MM.1S (cell line): ENCODE data around the gene GRAMD1A.
"Not testable (repeated sequence)": the region's sequence is repeated elsewhere in the genome, so short reads cannot be mapped to it uniquely, and the experiment has no call there.

Experiments
- DNase-seq: peaks from one replicate; pipeline ENCODE4 v3.0.0-alpha.2; 2015
- H2AFZ ChIP-seq: fragments of 300-600 bp; sonication (generic); 2 replicates; pipeline ENCODE4 v1.6.0; 2016; ENCODE audit warnings: antibody characterized with exemption, low read length
- H3F3A ChIP-seq: fragments of 300-600 bp; sonication (generic); 2 replicates; pipeline ENCODE4 v1.6.1; 2016; ENCODE audit warnings: mild to moderate bottlenecking, antibody characterized with exemption, low read length, moderate library complexity, mixed read lengths; ENCODE audit not compliant: insufficient read depth
- H3K27ac ChIP-seq: fragments of 300-600 bp; sonication (generic); 2 replicates; pipeline ENCODE4 v1.5.1; 2016; ENCODE audit warnings: mild to moderate bottlenecking, low read length
- H3K27me3 ChIP-seq: fragments of 300-600 bp; sonication (generic); replicated peaks from 2 replicates; pipeline ENCODE4 v1.6.0; 2016; ENCODE audit warnings: low read length; ENCODE audit not compliant: insufficient read depth
- H3K36me3 ChIP-seq: fragments of 300-600 bp; sonication (generic); replicated peaks from 2 replicates; pipeline ENCODE4 v1.6.1; 2016; ENCODE audit warnings: mild to moderate bottlenecking, low read length, mixed read lengths; ENCODE audit not compliant: insufficient read depth
- H3K4me1 ChIP-seq: fragments of 300-600 bp; sonication (generic); 2 replicates; pipeline ENCODE4 v1.6.1; 2016; ENCODE audit warnings: low read length, mixed read lengths
- H3K4me2 ChIP-seq: fragments of 300-600 bp; sonication (generic); 2 replicates; pipeline ENCODE4 v1.6.0; 2016; ENCODE audit warnings: low read depth, low read length
- H3K4me3 ChIP-seq: fragments of 300-600 bp; sonication (generic); 2 replicates; pipeline ENCODE4 v1.5.1; 2016; ENCODE audit warnings: low read length, mixed read lengths
- H3K79me2 ChIP-seq: fragments of 300-600 bp; sonication (generic); 2 replicates; pipeline ENCODE4 v1.6.1; 2016; ENCODE audit warnings: mixed run types, low read length, mixed read lengths
- H3K9ac ChIP-seq: fragments of 300-600 bp; sonication (generic); 2 replicates; pipeline ENCODE4 v1.6.1; 2016; ENCODE audit warnings: low read length, mixed read lengths
- H3K9me2 ChIP-seq: fragments of 300-600 bp; sonication (generic); replicated peaks from 2 replicates; pipeline ENCODE4 v1.6.1; 2016; ENCODE audit warnings: mild to moderate bottlenecking, low read length, mixed read lengths; ENCODE audit not compliant: insufficient read depth
- H3K9me3 ChIP-seq: fragments of 300-600 bp; sonication (generic); replicated peaks from 2 replicates; pipeline ENCODE4 v1.6.1; 2016; ENCODE audit warnings: mild to moderate bottlenecking, low read length, mixed read lengths; ENCODE audit not compliant: insufficient read depth
- H4K20me1 ChIP-seq: fragments of 300-600 bp; sonication (generic); 2 replicates; pipeline ENCODE4 v1.6.1; 2016; ENCODE audit warnings: mild to moderate bottlenecking, low read length, moderate library complexity, mixed read lengths; ENCODE audit not compliant: insufficient read depth
- CTCF ChIP-seq: fragments of 300-600 bp; sonication (generic); IDR thresholded peaks from 2 replicates; pipeline ENCODE4 v1.5.1; 2016; ENCODE audit warnings: antibody characterized with exemption, low read length, mixed read lengths
- EZH2 ChIP-seq: fragments of 300-600 bp; sonication (generic); optimal IDR thresholded peaks from 2 replicates; pipeline ENCODE3; 2017; ENCODE audit warnings: low read depth, mild to moderate bottlenecking, antibody characterized with exemption, low read length, mixed read lengths
- EZH2phosphoT487 ChIP-seq: fragments of 300-600 bp; sonication (generic); IDR thresholded peaks from 2 replicates; pipeline ENCODE4 v1.6.1; 2018; ENCODE audit warnings: antibody characterized with exemption, low read length

The GRAMD1A gene

GRCh38 chr19:35027009-35027408, 26.9 kb downstream of the GRAMD1A start:
- Histone ChIP-seq H3K9me3 (no peaks in the 10 kb centered on the region), H3F3A (no peaks in the 10 kb centered on the region), H3K79me2 (no peaks in the 10 kb centered on the region), H2AFZ (no peak overlapping the region), H3K4me2 (no peak overlapping the region), H3K9me2 (no peaks in the 10 kb centered on the region), H3K9ac (no peak overlapping the region), H3K4me3 (no peak overlapping the region), H4K20me1 (no peaks in the 10 kb centered on the region), H3K36me3 (no peaks in the 10 kb centered on the region), H3K4me1 (no peaks in the 10 kb centered on the region), H3K27ac (no peak overlapping the region), H3K27me3 (peaks cover 20% of the 10 kb centered on the region)
- DNase-seq, result no peak
- TF ChIP-seq CTCF, result no peak
- TF ChIP-seq EZH2, result no peak
- no peak for TF ChIP-seq EZH2phosphoT487

DNA sequence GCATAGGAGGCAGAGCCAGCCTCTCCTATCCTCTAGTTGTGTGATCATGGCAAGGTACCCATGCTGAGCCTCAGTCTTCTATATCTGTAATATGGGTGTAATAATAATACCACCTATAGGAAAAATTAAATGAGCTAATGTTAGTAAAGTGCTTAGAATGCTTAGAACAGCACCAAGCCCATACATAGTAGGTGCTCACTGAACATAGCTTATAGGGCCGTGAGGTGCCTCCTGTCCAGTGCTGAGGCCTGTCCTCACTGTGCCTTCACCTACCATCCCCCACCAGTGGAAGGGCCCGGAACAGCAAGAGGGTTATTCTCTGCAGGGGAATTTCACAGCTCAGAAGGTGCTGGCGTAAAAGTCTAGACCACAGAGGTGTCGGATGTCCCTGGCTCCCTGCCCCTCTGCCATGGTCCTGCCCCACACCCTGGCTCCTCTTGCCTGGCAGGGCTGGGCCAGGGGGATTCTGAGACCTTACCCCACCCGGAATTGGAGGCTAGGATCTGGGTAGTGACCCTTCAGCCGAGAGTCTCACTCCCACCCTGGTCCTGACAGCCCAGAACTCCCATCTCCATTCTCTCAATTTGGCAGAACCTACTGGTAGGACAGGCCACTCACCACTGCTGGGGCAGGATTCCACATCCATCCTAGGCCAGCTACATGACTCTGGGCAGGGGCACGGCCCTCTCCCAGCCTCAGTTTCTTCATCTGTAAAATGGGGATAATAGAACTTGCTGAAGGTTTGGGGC, 27.9 kb downstream of the GRAMD1A start:
- Histone ChIP-seq H2AFZ (no peak overlapping the region), H3K27ac (no peak overlapping the region), H3K9ac (no peak overlapping the region), H3K4me1 (no peaks in the 10 kb centered on the region), H3K4me2 (no peak overlapping the region), H3K79me2 (no peaks in the 10 kb centered on the region), H3K9me2 (no peaks in the 10 kb centered on the region), H3F3A (no peaks in the 10 kb centered on the region), H3K36me3 (no peaks in the 10 kb centered on the region), H3K9me3 (no peaks in the 10 kb centered on the region), H3K27me3 (peaks cover 30% of the 10 kb centered on the region), H4K20me1 (no peaks in the 10 kb centered on the region), H3K4me3 (no peak overlapping the region)
- no peak for TF ChIP-seq EZH2phosphoT487
- TF ChIP-seq EZH2, result no peak
- TF ChIP-seq CTCF, result no peak
- no peak for DNase-seq

DNA sequence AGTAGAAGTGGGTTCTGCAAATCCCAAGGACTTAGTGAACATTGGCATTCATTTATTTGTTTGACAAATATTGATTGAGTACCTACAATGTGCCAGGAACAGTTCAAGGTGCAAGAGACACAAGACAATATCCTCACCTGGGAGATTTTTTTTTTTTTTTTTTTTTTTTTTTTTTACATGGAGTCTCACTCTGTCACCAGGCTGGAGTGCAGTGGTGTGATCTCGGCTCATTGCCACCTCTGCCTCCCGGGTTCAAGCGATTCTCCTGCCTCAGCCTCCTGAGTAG, 28.4 kb downstream of the GRAMD1A start:
- not testable (repeated sequence) for H2AFZ ChIP-seq, H3K27ac ChIP-seq, H3K4me1 ChIP-seq, H3K9me3 ChIP-seq, H3K4me3 ChIP-seq, DNase-seq, H3K36me3 ChIP-seq, H4K20me1 ChIP-seq, H3K4me2 ChIP-seq, H3F3A ChIP-seq, H3K9ac ChIP-seq, H3K9me2 ChIP-seq, H3K79me2 ChIP-seq
- peaks cover 35% of the 10 kb centered on the region for H3K27me3 ChIP-seq

DNA sequence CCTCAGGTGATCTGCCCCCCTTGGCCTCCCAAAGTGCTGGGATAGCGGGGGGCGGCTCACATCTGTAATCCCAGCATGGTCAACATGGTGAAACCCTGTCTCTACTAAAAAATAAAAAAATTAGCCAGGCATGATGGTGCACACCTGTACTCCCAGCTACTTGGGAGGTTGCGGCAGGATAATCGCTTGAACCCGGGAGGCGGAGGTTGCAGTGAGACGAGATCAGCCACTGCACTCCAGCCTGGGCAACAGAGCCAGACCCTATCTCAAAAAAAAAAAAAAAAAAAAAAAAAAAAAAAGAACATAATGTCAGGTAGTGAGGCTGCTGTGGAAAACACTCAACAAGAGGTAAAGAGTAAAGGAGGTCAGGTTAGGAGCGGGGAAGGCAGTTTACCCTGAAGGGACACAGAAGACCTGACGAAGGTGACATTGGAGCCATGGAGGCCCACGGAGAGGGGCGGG, 29.2 kb downstream of the GRAMD1A start:
- H3K27me3 ChIP-seq, result peaks cover 43% of the 10 kb centered on the region
- not testable (repeated sequence) for H2AFZ ChIP-seq, H3K4me1 ChIP-seq, H3K27ac ChIP-seq, H3K79me2 ChIP-seq, H3K36me3 ChIP-seq, H3K9me2 ChIP-seq, H3K4me2 ChIP-seq, H4K20me1 ChIP-seq, H3K4me3 ChIP-seq, DNase-seq, H3K9ac ChIP-seq, H3K9me3 ChIP-seq, H3F3A ChIP-seq
